HT1080 (cell line): ENCODE data around the gene ZGPAT. TPM values are rescaled to one million over a fixed set of nuclear protein-coding genes. Genes with fewer than 3 reads are reported as not detected.

ENCODE experiments used
- DNase-seq: peaks from one replicate; pipeline ENCODE4 v3.0.0-alpha.2; 2015; ENCODE audit warnings: low read depth
- total RNA-seq: library from RNA; depleted of rRNA; stranded (reverse); fragments of >200 nt; shearing (Covaris generic); gene quantifications from 2 replicates; pipeline ENCODE4 v1.2.3, GENCODE V29; 2014

Gene ZGPAT
- total RNA-seq, 1 experiment from 2014 or later: 29.1 TPM

- no peak for DNase-seq
Measured at GRCh38 chr20:63678667-63679465, 29.0 kb upstream of the ZGPAT start.

DNA sequence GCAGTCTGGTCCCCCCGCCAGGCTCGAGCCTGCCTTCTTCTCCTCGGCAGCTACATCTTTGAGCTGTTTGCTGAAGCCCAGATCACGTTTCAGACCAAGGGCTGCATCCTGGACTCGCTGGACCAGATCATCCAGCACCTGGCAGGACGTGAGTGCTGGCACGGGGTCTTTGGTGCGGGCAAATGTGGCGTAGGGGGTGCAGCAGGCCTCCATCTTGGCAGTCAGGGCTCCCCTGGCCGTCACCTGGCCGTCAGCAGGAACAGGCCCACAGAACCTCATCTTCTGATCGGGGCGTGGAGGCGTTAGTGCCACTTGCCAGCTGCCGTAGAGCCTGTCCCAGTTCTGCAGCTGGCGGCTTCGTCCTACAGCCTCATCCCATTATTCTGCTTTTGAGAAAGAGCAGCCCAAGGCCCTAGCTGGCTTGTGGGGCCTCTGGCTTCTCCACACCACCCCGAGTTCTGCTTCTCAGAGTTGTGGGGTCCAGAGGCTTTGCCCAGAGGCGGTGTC lies 28.0 kb upstream of the ZGPAT start:
- no peak for DNase-seq

- no peak for DNase-seq
Measured at GRCh38 chr20:63680427-63680826, 27.4 kb upstream of the ZGPAT start.

DNA sequence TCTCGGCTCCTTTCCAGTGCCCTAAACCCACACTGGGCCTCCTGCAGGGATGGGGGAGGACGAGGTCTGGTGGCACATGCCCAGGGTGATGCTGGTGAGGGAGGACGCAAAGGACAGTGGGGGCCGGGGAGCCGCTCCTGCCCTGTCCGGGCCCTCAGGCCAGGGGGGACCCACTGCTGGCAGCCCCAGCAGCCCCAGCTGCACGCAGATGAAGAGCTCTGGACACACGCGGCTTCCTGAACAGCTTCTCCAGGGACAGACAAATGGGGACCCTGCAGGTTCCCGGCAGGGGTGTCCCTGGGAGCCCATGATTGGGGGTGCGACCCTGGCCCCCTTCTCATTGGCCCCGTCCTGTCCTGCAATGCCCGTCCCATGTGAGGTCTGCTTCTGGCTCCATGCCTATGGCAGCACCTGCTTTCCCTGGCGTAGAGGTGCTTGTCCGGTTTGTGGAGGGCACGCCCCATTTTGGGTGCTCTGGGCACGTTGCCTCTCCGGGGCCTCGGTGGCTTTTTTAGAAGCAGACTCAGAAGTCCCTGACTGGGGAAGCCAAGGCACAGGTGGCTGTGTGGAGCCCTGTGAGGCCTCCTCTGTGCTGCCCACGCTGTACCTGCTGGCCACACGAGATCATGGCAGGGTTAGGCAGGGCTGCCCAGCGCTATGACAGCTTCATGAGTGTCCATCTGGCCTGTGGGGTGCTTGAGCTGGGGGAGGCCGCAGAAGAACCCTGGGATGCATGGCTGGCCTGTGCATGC lies 26.8 kb upstream of the ZGPAT start:
- no peak for DNase-seq

DNA sequence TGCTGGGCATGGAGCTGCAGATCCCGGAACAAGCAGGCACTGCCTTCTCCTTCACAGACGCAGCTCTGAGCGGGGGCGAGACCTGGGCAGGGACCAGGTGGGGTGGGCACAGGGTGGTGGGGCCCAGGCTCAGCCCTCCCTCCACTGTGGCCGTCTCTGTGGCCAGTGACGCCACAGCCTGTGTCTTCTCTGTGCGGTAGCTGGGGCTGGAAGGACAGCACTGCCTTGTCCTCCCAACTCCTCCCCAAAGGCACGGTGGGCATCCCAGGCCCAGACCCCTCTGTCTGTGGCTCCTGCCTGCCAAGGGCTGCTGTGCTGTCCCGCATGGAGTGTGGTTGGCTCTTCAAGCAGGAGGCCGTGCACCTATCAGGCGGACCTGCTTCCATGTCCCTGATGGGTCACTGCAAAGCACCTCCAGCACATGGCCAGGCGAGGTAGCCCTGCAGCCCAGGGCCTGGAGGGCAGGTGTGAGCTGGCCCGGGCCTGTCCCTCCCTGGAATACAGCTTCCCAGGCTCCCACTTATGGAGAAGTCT lies 26.2 kb upstream of the ZGPAT start:
- DNase-seq: no peak

DNA sequence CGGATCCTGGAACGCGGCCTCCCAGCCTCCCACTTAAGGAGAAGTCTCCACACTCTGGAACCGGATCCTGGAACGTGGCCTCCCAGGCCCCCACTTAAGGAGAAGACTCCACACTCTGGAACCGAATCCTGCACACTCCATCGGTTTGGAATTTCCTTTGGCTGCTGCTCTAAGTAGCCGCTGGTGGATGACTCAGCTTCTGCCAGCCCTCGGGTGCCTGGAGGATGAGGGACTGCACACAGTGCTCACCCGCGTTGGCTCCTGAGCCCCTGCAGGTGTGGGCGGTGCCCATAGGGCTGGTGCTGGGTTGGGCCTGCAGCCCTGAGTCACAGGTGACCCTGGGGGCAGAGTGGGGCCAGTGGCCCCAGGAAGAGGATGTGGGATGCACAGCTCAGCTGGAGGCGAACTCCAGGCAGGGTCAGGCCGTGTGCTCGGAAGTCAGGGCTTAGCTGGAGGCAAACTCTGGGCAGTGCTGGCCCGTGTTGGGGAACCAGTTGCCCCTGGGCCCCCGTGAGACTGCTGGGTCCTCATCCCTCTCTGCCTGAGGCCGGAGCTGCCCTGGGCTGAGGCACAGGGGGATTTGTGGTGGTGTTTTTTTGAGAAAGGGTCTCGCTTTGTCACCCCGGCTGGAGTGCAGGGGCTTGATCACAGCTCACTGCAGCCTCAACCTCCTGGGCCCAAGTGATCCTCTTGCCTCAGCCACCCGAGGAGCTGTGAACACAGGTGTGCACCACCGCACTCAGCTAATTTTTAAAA lies 25.3 kb upstream of the ZGPAT start:
- DNase-seq: peak; percentile 100

DNA sequence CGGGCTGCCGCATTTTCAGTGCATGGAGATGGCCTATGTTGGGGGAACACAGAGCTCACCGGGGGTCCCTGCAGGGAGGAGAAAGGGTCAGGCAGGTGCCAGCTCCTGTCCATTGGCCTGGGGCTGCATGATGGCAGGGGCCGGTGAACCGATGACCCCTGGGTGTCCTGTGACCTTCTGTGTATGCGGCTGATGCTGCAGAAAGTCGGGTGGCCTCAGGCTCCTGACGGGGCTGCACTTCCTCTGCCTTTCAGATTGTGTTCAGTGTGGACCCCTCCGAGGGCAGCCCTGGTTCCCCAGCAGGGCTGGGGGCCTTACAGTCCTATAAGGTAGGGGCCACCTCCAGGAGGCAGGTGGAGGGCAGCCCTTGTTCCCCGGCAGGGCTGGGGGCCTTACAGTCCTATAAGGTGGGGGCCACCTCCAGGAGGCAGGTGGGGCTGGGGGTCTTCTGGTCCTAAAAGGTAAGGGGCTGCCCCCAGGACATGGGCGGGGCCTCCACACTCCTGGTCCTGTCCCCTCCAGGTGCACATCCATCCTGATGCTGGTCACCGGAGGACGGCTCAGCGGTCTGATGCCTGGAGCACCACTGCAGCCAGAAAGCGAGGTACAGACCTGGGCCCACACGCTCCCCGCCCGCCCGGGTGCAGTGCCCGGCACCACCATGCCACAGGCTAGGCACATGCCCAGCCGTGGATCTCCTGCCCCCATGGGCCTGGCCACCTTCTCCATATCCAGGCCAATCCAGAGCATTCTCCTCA lies 22.4 kb upstream of the ZGPAT start:
- DNase-seq: no peak

GRCh38 chr20:63686094-63686491 lies 21.7 kb upstream of the ZGPAT start:
- no peak for DNase-seq

- DNase-seq: peak; percentile 86
Measured at GRCh38 chr20:63686492-63687321, 21.1 kb upstream of the ZGPAT start.

- DNase-seq: no peak
Measured at GRCh38 chr20:63687419-63688178, 20.2 kb upstream of the ZGPAT start.

DNA sequence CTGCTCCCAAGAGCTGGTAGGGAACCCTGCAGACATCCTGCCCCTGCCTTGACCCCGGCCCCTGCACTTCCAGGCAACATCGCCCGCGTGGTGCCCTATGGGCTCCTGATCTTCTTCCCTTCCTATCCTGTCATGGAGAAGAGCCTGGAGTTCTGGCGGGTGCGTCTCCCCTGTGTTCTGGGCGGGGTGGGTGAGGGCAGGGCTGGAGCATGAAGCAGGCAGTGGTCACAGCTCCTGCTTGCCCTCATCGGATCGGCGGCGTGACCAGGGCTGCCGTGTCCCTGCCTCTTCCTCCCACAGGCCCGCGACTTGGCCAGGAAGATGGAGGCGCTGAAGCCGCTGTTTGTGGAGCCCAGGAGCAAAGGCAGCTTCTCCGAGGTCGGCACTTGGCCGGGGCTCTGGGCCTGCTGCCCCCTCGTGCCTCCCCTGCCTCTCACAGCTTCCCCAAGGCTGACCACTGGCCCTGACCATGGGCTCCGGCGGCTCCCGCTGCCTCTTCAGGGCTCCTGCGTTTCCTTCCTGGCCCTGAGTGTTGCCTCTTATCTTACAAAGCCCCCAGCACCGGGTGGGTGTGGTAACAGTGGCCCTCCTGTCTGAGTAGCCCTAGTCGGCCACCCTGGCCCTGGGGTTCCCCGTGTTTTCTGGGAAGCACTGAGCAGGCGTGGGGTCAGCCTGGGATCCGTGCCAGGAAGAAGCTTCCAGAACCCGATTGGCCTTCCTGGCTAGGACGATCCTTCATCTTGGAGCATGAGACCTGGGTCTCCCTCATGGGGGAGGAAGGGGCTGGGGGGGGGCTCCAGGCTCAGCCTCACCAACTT lies 19.4 kb upstream of the ZGPAT start:
- no peak for DNase-seq

DNA sequence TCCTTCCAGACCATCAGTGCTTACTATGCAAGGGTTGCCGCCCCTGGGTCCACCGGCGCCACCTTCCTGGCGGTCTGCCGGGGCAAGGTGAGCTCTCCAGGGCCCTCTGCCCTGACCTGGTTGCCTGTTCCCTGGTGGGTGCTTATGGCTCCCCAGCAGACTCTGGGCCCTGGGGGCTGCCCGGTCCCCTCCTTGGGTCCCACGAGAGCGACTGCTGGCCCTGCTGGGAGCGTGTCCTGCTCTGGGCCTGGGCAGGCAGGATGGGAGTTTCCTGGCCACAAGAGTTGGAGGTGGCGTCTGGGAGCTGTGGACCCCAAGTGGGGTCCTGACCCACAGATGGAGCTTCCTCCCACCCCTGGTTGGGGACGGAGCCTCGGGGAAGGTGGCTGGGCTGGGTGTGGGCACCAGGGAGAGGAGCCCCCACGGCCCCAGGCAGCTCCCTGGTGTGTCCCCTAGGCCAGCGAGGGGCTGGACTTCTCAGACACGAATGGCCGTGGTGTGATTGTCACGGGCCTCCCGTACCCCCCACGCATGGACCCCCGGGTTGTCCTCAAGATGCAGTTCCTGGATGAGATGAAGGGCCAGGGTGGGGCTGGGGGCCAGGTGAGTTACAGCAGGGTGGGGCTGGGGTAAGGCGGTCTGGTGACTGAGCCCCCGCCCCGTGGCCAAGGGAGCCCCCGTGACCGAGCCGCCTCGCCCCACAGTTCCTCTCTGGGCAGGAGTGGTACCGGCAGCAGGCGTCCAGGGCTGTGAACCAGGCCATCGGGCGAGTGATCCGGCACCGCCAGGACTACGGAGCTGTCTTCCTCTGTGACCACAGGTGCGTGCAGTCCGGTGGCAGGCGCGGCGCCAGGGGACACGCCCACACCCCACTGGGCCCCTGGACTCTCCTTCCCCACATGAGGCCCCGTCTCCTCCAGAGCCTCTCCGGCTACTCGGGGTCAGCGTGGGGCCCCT lies 18.5 kb upstream of the ZGPAT start:
- no peak for DNase-seq

GRCh38 chr20:63690003-63690897 lies 17.6 kb upstream of the ZGPAT start:
- DNase-seq: no peak

DNA sequence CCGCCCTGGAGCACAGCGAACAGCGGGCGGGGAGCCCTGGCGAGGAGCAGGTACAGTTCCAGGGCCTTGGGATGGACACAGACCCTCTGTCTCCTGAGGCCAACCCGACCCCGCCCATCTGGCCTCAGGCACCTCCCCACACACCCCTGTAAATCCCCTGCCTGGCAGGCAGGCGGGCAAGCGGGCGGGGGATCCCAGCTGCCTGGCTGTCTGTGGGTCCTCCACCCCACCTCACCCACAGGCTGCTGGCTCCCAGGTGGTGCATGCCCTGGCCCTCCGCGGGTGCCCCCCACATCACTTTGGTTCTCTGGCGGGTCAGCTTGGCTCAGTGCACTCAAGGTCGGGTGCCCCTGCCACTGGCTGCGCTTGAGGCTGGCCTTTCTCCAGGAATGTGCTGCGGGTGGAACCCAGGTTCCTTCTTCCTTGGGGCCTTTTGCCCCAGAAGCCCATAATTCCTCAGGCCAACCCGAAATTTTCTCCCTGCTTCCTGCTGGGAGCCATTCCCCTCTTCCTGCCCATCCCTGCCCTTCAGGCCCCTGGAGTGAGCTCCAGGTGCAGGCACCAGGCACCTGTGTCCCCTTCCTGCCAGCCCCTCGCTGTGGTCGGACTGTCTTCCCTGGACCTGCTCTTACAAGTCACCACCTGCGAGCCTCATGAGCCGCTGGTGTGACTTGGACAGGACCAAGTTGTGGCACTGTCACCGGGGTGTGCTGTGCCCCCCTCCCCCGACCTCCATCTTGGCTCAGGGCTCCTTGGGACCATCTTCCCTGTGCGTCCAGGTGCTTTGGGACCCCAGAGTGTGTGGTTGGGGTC lies 16.7 kb upstream of the ZGPAT start:
- DNase-seq: no peak
